Neural crest cell (in vitro differentiated cells): ENCODE data around the gene SETD2. TPM values are rescaled to one million over a fixed set of nuclear protein-coding genes. Genes with fewer than 3 reads are reported as not detected.

Source experiments
- DNase-seq: peaks from one replicate; pipeline ENCODE4 v3.0.0; 2021; ENCODE audit warnings: low read depth, mixed read lengths, low spot score
- H3K27ac Mint-ChIP-seq: one replicate; pipeline ENCODE4 v1.8.0; 2021; ENCODE audit warnings: mild to moderate bottlenecking, mixed read lengths; ENCODE audit not compliant: unreplicated experiment
- H3K27me3 Mint-ChIP-seq: 2 replicates; pipeline ENCODE4 v1.8.0; 2021; ENCODE audit warnings: low read depth, mild to moderate bottlenecking, mixed read lengths
- H3K36me3 Mint-ChIP-seq: 2 replicates; pipeline ENCODE4 v1.8.0; 2021; ENCODE audit warnings: low read depth, mild to moderate bottlenecking, mixed read lengths
- H3K4me1 Mint-ChIP-seq: 2 replicates; pipeline ENCODE4 v1.8.0; 2021; ENCODE audit warnings: mixed read lengths
- H3K4me3 Mint-ChIP-seq: one replicate; pipeline ENCODE4 v1.8.0; 2021; ENCODE audit warnings: mild to moderate bottlenecking, mixed read lengths
- H3K9me3 Mint-ChIP-seq: 2 replicates; pipeline ENCODE4 v1.8.0; 2021; ENCODE audit warnings: mixed read lengths
- CTCF ChIP-seq: fragments of 200-600 bp; sonication (generic); conservative IDR thresholded peaks from 2 replicates; pipeline ENCODE4 v1.5.0; 2021; ENCODE audit warnings: antibody characterized with exemption, mild to moderate bottlenecking
- total RNA-seq: library from RNA; stranded (reverse); gene quantifications from 2 replicates; pipeline ENCODE4 v1.2.1, GENCODE V29; 2021

The SETD2 gene
- total RNA-seq, 1 donor from 2014 or later, result 52.7 TPM

DNA sequence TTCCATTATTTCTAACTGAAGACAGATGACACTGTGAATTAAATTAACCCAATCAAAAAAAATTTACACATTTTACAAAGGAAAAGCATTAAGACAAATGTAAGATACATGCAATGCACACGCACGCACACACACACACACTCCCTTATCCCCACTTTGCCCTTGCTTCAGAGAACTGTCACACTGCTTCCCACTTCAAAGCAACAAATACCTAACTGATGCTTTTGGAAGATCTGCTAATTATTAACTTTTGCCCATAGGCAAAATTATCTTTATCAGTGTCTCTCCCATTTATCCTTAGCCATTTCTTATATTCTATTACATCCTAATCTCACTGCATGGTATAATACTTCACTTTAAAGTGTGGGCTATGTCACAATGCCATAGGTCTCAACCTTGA lies 60.3 kb downstream of the SETD2 start:
- Mint-ChIP-seq H3K4me3 (no peak overlapping the region), H3K4me1 (peaks cover 4% of the 10 kb centered on the region), H3K27me3 (no peaks in the 10 kb centered on the region), H3K27ac (no peak overlapping the region), H3K9me3 (no peaks in the 10 kb centered on the region), H3K36me3 (peaks cover 3% of the 10 kb centered on the region)
- no peak for TF ChIP-seq CTCF
- no peak for DNase-seq

- no peak overlapping the region for H3K4me3 Mint-ChIP-seq
- no peak for TF ChIP-seq CTCF
- peaks cover 3% of the 10 kb centered on the region for H3K36me3 Mint-ChIP-seq
These were observed 61.8 kb downstream of the SETD2 start for GRCh38 chr3:47102081-47102600.

DNA sequence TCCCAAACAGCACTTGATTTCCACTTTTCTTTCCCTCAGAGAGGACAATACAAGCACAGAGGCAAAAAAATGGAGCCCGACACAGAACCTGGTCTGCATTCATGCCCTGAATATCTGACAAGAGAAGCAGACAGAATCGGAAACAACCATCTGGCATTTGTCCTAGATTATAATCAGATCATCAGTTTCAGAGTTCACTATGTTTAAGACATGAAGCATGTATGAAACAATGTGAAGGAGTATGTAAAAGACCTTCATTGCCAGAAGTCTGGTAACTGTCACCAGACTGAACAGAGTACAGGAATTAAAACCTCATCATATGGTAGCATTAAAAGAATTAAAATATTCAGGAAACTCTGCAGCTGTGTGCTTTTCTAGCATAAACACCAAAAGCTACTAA lies 65.0 kb downstream of the SETD2 start:
- no peaks in the 10 kb centered on the region for H3K9me3 Mint-ChIP-seq
- H3K4me1 Mint-ChIP-seq, result no peaks in the 10 kb centered on the region
- DNase-seq, result no peak
- no peak overlapping the region for H3K27ac Mint-ChIP-seq
- no peaks in the 10 kb centered on the region for H3K27me3 Mint-ChIP-seq
- no peak overlapping the region for H3K4me3 Mint-ChIP-seq
- no peak for TF ChIP-seq CTCF
- no peaks in the 10 kb centered on the region for H3K36me3 Mint-ChIP-seq

More at GRCh38 chr3:47102081-47102600, 61.8 kb downstream of the SETD2 start:
- Mint-ChIP-seq H3K4me1 (no peaks in the 10 kb centered on the region), H3K9me3 (no peaks in the 10 kb centered on the region), H3K27me3 (no peaks in the 10 kb centered on the region), H3K27ac (no peak overlapping the region)
- no peak for DNase-seq

DNA sequence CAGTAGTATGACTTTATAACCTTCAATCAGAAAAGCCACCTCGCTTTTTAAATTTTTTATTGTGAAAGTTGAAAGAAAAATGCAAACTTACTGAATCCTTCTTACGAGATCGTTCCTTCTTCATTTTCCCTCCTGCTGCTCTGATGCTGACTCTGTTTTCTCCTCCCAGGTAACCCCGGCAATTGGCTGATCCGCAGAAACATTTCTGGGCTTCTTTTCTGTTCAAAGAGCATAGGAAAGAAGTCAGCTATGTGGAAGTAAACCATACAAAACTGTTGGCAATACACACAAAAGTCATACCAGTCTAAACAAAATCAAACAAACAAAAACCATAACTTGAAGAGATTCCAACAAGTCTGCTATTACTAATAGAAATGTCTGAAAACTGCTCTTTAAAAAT lies 66.0 kb downstream of the SETD2 start:
- no peaks in the 10 kb centered on the region for H3K4me1 Mint-ChIP-seq
- H3K27ac Mint-ChIP-seq, result no peak overlapping the region
- H3K36me3 Mint-ChIP-seq, result no peaks in the 10 kb centered on the region
- H3K27me3 Mint-ChIP-seq, result no peaks in the 10 kb centered on the region
- H3K9me3 Mint-ChIP-seq, result no peaks in the 10 kb centered on the region
- no peak overlapping the region for H3K4me3 Mint-ChIP-seq
- no peak for DNase-seq
- no peak for TF ChIP-seq CTCF

DNA sequence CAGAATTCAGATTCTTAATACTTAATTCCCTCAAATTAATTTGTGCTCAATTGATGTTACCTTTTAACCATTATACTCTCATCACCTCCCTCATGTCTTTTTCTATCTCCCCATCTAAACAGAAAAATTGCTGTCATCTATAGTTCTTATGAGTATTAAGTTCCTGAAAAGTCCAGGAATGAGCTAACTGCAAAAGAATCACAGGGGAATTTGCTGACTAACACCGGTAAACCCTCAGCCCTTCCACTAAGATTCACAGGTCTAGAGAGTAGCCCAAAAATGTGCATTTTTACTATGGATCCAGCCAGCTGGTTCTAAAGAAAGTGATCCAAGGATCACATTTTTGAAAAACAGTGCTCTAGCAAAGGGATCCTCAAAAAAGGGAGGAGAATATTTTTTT lies 67.0 kb downstream of the SETD2 start:
- no peaks in the 10 kb centered on the region for H3K4me1 Mint-ChIP-seq
- H3K4me3 Mint-ChIP-seq, result no peak overlapping the region
- no peaks in the 10 kb centered on the region for H3K9me3 Mint-ChIP-seq
- TF ChIP-seq CTCF, result no peak
- no peaks in the 10 kb centered on the region for H3K27me3 Mint-ChIP-seq
- no peaks in the 10 kb centered on the region for H3K36me3 Mint-ChIP-seq
- DNase-seq, result no peak
- H3K27ac Mint-ChIP-seq, result no peak overlapping the region

DNA sequence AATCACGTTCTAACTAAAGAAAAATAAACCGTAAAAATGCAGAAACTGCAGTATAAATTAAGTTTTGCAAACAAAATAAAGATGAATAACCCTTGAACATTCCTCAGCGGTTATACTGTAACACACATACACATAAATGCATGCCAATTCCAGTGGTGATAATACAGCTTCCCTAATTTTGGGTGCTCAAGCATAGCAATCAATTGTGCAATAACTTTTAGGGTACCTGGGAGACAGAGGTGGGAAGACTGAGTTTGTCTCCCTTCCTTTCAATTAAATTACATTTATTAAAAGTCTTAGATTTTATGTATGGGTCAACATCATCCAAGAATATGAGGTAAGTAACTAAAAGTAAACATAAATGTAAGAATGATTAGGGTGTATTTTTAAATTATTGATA lies 71.8 kb downstream of the SETD2 start:
- H3K27me3 Mint-ChIP-seq, result no peaks in the 10 kb centered on the region
- TF ChIP-seq CTCF, result no peak
- no peaks in the 10 kb centered on the region for H3K4me1 Mint-ChIP-seq
- no peak for DNase-seq
- H3K36me3 Mint-ChIP-seq, result peaks cover 4% of the 10 kb centered on the region
- H3K27ac Mint-ChIP-seq, result no peak overlapping the region
- no peak overlapping the region for H3K4me3 Mint-ChIP-seq
- no peaks in the 10 kb centered on the region for H3K9me3 Mint-ChIP-seq
